GM18861 (cell line): ENCODE data around the gene DLX5.

Source experiments
- ATAC-seq: cut with Tn5 transposase; IDR thresholded peaks from one replicate; pipeline ENCODE4 v1.9.1; 2021; ENCODE audit not compliant: unreplicated experiment

The DLX5 gene

DNA sequence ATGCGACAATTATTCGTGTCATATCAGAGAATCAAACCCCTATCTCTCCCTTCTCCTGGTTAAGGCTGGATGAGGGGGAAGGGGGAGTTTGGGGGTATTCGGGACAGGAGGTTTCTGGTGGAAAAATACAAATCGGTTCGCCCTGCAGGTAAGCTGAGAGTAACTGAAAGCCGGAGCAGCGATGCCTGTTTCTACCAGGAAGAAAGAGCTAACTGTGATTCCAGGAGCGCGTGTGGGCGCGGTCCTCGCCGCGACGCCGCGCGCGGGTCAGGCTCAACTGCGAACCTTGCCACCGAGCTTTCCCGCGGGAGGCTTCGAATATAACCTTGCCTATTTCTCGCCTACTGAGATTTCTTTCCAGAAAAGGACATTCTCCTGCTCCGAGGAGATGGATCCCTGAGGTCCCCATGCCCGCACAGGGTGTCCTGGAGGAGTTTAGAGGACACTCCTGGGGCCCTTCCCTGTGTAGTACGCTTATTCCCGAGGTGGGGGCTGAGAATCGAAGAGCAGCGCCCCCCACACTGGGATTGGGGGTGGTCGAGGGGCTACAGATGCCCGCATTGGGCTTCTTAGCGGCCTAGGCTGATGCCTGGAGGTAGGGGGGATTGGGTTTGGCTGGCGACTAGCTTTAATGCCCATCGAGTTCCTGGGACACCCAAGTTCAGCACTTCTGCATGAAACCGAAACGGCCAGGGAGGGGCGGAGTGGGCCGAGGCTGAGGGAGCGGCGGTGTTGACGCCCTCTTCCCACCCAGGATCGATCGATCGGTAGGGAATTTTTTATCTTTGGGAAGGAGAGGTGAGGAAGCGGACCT lies 32.2 kb downstream of the DLX5 start:
- ATAC-seq: no peak

DNA sequence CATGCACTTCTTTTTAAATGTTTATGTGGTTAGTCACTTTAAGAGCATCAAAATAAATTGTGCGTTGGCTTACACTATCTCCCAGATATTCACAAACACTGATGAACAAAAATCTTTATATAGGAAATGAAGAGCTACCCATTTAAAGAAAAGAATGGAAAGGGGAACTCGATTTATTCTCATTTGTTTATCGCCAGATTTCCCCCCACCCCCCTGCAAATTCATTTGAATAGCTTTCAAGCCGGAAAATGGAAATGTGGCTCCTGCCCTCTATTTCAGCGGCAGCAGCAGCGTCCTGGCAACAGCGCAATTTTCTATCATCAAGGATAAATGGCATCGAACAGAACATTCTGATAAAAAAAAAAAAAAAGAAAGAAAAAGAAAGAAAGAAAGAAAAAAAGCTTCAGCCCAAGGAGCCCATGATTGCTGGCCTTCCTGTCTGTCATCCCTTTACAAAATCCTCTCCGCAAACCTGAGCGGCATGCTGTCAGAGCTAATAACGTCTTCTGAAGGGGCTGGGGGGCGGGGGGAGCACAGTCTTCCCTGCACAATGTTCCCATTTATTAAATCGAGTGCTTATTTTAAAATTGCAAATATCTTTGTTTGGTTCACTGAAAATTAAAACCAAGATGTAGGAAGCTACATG lies 33.0 kb downstream of the DLX5 start:
- no peak for ATAC-seq

DNA sequence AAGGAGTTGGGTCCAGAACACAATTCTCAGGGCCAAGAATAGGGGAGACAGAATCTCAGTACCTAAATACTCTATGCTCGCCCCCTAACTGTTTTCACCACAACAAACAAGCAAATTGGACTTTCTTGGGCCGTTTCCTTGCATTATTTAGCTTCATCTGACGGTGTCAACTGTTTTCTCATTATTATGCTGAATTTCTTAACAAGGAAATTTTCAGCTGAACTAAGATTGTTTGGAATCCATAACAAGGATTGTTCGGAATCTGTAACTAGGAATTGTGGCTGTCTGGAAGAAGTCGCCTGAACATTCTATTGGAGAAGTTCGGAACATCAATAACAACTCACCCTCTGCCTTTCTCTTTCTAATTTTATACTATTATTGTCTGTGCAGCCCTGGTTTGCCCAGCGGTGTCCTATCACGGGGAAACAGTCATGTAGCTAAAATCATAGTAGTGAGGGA lies 34.7 kb downstream of the DLX5 start:
- ATAC-seq: no peak

DNA sequence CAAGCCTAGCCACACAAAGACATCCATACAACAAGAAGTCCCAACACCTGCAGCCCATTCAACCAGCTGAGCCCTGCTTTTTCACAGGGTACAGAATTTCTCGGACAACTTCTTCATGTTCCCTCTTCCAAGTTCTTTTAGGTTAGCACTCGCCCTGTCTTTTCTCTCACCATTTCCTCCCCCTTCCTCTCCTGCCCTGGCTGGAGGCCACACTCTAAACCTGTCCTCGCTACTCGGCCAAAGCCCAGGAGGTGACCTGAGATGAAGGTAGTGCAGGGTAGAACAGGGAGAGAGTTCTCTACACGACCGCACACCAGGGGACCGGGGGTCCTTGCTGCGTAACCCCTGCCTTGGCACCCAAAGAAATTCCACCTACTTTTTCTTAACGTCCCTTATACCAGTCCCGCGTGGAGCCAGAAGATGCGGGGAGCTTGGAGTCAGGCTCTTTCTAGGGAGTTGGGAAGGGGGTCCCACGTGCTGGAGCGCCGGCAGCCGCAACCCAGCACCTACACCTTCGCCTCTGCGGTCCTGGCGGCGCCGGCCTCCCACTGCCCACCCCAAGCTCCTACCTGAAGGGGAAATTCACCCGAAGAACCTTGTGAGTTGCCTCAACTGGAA lies 35.3 kb downstream of the DLX5 start:
- ATAC-seq: no peak

DNA sequence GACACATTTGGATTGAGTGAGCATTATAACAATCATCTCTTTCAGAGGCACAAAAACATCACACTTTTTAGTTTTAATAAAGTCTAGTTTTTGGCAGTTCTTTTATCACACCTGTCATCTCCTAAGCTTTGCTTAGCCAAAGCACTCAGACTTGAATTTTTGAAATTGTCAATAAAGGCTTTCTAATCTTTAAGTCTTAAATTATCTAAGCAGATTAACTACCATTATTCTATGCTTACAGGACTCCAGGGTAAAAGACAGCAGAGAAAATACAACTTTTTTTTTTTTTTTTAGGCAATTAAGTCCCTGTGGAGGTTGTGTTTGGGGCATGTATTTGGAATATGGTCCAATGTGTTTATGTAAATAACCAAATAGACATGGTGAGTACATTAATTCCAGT lies 36.9 kb downstream of the DLX5 start:
- no peak for ATAC-seq

DNA sequence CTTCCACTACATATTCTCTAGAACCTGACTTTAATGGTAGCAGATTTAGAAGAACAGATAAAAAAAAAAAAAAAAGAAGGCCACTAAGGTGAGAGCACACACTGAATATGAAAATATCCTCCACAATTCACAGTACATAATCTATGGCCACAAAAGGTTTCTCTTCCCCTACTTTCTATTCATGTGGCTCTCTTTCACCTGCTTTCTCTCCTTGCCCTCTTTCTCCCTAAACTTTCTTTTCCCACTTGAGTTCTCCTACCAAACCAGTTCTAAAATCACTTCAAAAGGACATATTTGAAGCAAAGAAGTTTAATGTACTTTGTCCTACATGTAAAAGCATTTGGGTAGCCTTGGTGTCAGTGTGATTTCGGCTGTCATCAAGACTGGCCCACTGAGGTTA lies 37.7 kb downstream of the DLX5 start:
- no peak for ATAC-seq

DNA sequence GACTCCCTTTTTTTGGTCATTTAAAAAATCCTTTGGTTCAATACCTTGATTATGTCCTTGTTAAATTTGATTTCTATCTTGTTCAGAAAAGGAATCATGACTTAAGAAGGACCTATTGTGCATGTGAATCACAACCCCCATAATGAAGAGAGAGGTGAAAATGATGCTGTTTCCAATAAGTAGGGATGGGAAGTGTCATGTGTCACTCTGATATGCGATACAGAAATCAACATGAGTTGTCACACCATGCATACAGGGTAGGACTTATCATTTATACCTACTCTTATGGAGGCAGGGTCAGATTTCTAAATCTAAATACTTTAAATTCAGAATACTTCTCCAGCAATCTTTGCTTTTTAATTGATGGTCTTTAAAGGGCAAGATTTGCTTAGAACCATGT lies 38.6 kb downstream of the DLX5 start:
- no peak for ATAC-seq

DNA sequence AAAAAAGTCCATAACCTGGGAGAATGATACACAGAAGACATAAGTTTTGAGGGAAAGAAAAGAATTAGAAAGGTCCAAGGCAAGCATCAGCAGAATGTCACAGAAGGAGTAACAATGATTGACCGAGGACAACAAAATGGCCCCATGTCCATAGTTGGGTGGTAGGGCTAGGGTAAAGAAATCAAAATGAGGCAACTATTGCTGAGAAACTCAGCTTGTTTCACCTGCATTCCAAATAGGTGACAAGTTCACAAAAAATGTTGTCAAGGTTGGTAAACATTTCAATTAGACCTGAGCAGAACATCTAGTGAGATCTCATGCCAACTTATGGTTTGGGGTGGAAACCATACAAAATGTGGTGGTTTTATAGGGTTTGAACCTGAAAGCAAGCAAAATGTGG lies 42.0 kb downstream of the DLX5 start:
- no peak for ATAC-seq

DNA sequence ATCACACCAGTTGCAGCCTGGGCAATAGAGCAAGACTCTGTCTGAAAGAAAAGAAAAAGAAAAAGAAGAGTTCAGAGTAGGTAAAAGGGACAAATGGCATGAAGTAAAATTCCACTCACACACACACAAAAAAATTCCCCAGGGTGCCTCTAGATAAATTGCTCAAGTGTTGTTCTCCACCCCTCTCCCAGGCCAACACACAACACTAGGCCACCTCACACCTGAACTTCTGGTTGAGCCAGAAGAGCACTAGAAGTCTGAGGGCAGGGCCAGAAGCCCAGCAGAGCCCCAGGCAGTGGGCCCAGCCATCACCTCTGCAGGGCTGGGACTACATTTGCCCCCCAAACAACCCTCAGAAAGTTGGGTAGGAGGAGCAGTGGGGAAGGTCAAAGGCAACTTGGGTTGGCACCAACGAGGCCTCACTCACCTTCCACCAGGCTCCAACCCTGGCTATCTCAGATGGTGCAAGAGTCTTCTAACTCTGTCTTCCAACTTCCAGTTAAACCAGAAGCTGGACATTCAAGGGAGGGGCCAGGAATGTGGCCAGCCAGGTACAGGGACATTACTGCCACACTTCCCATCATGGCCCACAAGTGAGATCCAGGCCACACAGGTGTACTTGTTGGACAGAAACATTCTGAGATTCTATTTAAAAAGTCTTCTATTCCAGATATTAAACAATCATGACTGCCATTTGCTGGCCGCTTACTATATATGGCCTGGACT lies 44.9 kb downstream of the DLX5 start:
- no peak for ATAC-seq

DNA sequence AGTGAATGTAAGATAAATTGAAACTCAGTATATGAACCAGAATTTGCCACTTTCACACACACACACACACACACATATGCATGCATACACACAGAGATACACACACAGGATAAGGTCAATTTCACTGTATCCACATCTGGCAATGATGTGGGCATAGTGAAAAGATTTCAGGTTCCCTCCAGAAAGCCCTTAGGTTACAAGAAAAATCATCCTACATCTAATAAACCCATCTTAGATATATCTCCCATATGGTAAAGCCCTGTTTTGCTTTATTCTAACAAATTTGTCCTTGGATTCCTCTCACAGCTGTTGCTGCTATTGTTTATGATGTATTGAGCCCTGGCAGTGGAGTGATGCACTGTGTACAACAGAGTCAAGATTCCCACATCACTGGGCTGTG lies 47.2 kb downstream of the DLX5 start:
- no peak for ATAC-seq

DNA sequence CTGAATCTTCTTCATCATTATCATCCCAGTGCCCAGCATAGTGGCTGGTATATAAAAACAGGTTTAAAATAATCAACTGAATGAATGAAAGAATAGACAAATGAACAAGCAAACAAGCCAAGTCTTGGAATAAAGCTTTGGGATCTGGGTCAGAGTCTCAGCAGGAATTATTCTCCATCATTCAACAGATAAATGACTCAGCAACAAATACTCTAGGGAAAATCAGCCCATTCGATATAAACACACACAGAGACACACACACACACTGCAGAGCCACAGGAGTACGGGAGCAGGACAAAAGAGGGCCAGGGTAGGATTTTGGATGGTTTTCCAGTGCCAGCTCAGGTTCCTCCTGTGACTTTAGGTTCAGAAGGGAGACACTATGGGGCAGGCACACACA lies 48.5 kb downstream of the DLX5 start:
- no peak for ATAC-seq

DNA sequence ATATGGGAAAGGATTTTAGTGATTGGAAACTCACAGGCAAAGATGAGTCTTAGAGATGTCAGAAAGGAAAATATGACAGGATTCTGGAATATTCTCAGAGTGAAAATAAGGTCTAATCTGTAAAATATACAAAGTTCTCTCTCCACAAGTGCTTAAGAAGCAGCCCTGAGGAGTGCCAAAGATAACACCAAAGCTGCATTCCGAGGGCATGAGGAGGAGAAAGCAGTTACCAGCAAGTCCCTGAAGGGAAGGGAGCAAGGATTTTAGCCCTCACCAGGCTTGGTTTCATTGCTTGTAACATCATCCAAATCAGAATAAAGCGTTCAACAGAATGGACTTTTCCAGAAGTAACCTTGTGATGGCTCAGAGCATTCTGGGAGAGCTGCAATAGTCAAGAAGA lies 50.6 kb downstream of the DLX5 start:
- ATAC-seq: no peak

DNA sequence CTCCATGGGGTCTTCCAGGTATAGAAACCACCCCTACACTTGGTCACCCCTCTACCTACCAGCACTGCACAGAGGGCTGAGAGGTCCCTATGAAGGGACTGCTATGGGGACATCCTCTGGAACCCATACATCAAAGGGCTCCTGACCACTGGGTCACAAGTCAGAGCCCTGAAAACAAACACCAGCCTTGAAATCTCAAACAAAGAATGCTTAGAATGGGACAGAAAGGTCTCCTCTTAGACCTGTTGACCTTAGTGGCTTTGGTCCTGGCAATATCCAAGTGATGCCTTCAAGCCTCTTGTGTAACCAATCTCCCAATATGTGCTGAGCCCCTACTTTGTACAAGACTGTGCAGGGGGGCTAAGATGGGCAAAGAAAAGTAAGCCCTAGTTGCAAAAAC lies 53.9 kb downstream of the DLX5 start:
- ATAC-seq: no peak
